ENCODE measurements around the gene LRIG1.

Gene LRIG1

DNA sequence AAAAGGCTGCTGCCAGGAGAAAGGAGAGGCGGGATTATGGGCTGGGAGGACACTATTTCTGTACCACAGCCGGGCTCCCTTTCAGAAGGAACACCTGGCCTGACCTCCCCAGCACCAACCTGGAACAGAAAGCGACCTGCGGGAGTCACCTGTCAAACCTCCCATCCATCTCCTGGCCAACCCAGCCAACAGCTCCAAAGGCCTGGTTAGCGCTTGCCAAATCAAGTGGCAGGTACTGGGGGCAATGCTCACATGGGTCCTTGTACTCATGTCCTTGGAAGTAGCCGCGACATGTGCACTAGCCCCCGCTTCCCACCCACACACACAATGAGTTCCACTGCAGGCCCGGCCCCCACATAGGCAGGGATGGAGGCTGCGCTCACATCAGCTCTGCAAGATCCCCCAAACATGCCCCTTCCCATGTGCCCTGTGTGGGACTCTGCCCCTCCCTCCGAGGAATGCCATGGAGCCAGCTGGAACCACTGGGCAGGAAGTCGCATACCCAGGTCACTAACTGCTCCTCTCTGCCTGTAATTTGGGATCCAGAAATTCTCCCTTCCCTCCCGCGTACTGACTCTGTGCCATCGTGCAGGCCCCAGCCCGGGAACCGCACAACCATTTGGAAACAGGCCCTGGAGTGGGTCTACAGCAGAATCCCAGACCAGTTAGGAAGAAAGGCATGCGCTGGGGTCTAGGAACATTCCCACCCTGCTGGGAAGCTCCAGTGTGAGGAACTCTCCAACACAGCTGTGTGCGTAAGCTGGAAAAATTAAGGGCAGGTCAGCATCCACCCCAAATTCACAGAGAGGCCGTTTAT is 98.9 kb downstream of the LRIG1 start:
- TF ChIP-seq, protein P1, sequence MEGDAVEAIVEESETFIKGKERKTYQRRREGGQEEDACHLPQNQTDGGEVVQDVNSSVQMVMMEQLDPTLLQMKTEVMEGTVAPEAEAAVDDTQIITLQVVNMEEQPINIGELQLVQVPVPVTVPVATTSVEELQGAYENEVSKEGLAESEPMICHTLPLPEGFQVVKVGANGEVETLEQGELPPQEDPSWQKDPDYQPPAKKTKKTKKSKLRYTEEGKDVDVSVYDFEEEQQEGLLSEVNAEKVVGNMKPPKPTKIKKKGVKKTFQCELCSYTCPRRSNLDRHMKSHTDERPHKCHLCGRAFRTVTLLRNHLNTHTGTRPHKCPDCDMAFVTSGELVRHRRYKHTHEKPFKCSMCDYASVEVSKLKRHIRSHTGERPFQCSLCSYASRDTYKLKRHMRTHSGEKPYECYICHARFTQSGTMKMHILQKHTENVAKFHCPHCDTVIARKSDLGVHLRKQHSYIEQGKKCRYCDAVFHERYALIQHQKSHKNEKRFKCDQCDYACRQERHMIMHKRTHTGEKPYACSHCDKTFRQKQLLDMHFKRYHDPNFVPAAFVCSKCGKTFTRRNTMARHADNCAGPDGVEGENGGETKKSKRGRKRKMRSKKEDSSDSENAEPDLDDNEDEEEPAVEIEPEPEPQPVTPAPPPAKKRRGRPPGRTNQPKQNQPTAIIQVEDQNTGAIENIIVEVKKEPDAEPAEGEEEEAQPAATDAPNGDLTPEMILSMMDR (IDR thresholded peaks at IDR 0.05; ENCODE audit: low read depth, low read length), result no peak
- no peak for DNase-seq (ENCODE audit: extremely low read depth, low read depth)

- TF ChIP-seq, protein P1 (IDR thresholded peaks at IDR 0.05; ENCODE audit: low read depth, low read length), result no peak
- no peak for DNase-seq (ENCODE audit: extremely low read depth, low read depth)
These were observed 99.7 kb downstream of the LRIG1 start for GRCh38 chr3:66401157-66401550.

DNA sequence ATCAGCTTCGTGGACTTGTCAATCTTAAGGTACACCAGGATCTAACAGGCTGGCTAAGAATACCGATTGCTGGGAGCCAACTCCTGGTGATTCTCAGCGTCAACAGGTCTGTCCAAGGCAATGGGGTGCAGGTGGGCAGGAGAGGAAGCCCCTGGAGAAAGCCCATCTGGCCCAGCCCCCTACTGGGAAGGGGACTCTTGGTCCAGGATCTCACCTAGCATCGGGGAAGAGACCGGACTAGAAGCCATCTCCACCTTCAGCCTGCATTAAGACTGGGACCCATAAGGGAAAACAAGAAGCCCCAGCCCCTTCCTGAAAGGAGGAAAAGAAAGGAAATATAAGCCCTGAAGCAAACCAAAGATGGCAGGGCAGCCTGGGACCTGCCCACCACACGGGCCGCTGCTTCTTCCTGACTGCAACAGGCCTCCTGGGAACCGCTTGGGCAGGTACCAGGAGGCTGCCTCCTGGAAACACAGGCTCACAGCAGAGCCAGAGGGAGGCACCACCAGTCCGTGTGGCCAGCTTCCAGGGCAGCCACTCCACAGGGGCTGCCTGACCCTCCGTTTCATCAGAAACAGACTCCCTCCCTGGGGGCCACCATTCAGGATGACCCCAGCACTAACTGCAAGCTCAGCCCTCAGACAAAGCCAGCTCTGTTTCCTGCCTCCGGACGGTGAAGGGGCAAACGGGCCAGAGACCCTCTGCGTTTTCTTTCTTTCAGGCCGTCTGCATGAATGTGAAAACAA is 100.2 kb downstream of the LRIG1 start:
- TF ChIP-seq, protein P1 (IDR thresholded peaks at IDR 0.05; ENCODE audit: low read depth, low read length), result no peak
- no peak for DNase-seq (ENCODE audit: extremely low read depth, low read depth)

DNA sequence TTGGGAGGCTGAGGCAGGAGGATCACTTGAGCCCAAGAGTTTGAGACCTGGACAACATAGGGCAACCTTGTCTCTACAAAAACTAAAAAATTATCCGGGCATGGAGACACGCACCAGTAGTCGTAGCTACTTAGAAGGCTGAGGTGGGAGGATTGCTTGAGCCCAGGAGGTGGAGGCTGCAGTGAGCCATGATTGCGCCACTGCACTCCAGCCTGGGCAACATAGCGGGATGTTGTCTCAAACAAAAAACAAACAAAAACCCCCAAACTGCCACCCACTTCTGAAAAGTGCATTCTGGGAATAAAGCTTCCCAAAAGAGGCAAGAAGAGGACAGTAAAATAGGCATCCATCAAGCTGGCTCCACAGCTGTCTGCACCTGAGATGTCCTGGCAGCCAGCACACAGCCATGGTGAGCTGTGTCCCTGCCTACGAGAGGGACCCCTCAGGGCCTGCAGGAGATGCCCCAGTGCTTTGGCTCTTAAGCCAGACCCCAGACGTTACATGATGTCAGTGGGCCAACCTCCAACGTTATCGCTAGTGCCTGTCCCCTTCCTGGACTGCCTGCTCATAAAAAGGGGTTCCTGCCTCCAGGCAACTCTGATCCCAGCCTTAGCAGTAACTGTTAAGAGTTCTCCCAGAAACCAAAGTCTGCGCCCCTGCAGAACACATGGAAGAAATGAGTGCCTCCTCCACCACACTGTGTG is 101.1 kb downstream of the LRIG1 start:
- no peak for DNase-seq (ENCODE audit: extremely low read depth, low read depth)
- TF ChIP-seq, protein P1 (IDR thresholded peaks at IDR 0.05; ENCODE audit: low read depth, low read length), result no peak

- TF ChIP-seq, protein P1 (IDR thresholded peaks at IDR 0.05; ENCODE audit: low read depth, low read length), result no peak
- no peak for DNase-seq (ENCODE audit: extremely low read depth, low read depth)
These were observed 102.4 kb downstream of the LRIG1 start for GRCh38 chr3:66398228-66399025.

DNA sequence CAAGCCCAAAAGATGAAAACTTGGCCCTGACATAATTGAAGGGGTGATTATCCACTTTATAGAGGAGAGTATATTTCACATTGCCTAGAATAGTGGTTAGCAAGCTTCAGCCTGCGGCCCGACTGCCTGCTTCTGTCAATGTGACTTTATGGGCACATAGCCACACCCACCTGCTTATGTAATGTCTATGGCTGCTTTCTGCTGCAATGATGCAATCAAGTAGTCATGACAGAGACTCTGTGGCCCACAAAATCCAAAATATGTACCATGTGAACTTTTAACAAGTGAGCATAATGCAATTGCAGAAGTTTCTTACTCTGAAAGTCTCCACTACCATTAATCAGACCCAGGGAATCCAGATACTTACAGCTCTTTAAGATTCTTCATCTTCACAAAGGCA is 103.1 kb downstream of the LRIG1 start:
- TF ChIP-seq, protein P1 (IDR thresholded peaks at IDR 0.05; ENCODE audit: low read depth, low read length), result no peak
- no peak for DNase-seq (ENCODE audit: extremely low read depth, low read depth)
